ENCODE measurements around the gene RRP7A. TPM values are rescaled to one million over a fixed set of nuclear protein-coding genes. Genes with fewer than 3 reads are reported as not detected.

Gene RRP7A
- total RNA-seq, 1 experiment from 2014 or later: 101 TPM

- Histone ChIP-seq H3K4me1 (ENCODE audit: insufficient read depth, low read length) (no peaks in the 10 kb centered on the region), H2BK5ac (ENCODE audit: insufficient read length, low read length) (no peak overlapping the region), H3K56ac (ENCODE audit: insufficient read length, low read depth, low read length) (no peak overlapping the region), H4K91ac (ENCODE audit: insufficient read length, low read depth, low read length) (no peak overlapping the region), H3K9ac (ENCODE audit: extremely low read depth, insufficient read length, low read length) (no peak overlapping the region), H2AFZ (ENCODE audit: low read length) (no peak overlapping the region), H3K27me3 (ENCODE audit: insufficient read depth, low read length) (no peaks in the 10 kb centered on the region), H2BK20ac (ENCODE audit: low read depth, low read length, poor library complexity, severe bottlenecking) (no peak overlapping the region), H3K23ac (ENCODE audit: insufficient read length, low read depth, low read length) (no peak overlapping the region), H3K4me2 (ENCODE audit: insufficient read depth, insufficient read length, low read length) (no peak overlapping the region), H2BK12ac (ENCODE audit: insufficient read length, low read depth, low read length) (no peak overlapping the region), H3T11ph (ENCODE audit: low read length) (no peak overlapping the region), H3K4ac (ENCODE audit: low read depth, low read length) (no peak overlapping the region), H2BK120ac (ENCODE audit: low read depth, low read length, poor library complexity, severe bottlenecking) (no peak overlapping the region), H4K5ac (ENCODE audit: insufficient read length, low read depth, low read length) (no peak overlapping the region), H3K9me3 (ENCODE audit: control insufficient read depth, low read depth, low read length) (no peaks in the 10 kb centered on the region), H2BK15ac (ENCODE audit: low read depth, low read length) (no peak overlapping the region), H3K23me2 (ENCODE audit: insufficient read length, low read depth, low read length, poor library complexity, severe bottlenecking) (no peaks in the 10 kb centered on the region), H3K18ac (ENCODE audit: insufficient read length, low read depth, low read length) (no peak overlapping the region), H2AK5ac (ENCODE audit: insufficient read length, low read length) (no peak overlapping the region), H3K79me2 (ENCODE audit: insufficient read depth, low read length) (no peaks in the 10 kb centered on the region), H4K20me1 (ENCODE audit: control insufficient read depth, insufficient read depth, insufficient read length) (no peaks in the 10 kb centered on the region), H3K14ac (ENCODE audit: insufficient read depth, low read length) (no peak overlapping the region; the same call in 1 of the 2 replicates), H3K27ac (ENCODE audit: insufficient read length, low read depth, low read length) (no peak overlapping the region), H4K8ac (replicated peaks; ENCODE audit: insufficient read length, low read depth, low read length) (no peak overlapping the region), H3K79me1 (ENCODE audit: insufficient read depth, low read depth, low read length, poor library complexity, severe bottlenecking) (no peaks in the 10 kb centered on the region)
- DNase-seq: no peak
- no CpG with 5 or more reads among the region's 8 CpGs for WGBS (ENCODE audit: extremely low coverage, insufficient read length, low lambda C conversion rate)
- Mint-ChIP-seq H3K4me1 (peaks cover 4 to 11% of the 10 kb centered on the region in 2 experiments; a peak in 3 of 4 replicates), H3K36me3 (ENCODE audit: insufficient read depth in 1 of 3, low read depth in 3 of 3) (no peaks in the 10 kb centered on the region), H3K4me3 (no peak overlapping the region), H3K27me3 (ENCODE audit: low read depth) (peaks cover 23% of the 10 kb centered on the region), H3K9me3 (no peaks in the 10 kb centered on the region), H3K27ac (no peak overlapping the region)
- TF ChIP-seq CTCF (conservative IDR thresholded peaks at IDR 0.05): no peak
These were observed 46.9 kb downstream of the RRP7A start for GRCh38 chr22:42472671-42473070.

Data from H9 (cell line).